SK-N-MC (cell line): ENCODE data around the gene CDC16.

Source experiments
- EZH2 ChIP-seq: fragments of 200-600 bp; sonication (generic); IDR thresholded peaks from one replicate; pipeline ENCODE4 v1.6.1; 2017; ENCODE audit warnings: antibody characterized with exemption
- FOXP2 ChIP-seq: optimal IDR thresholded peaks from 2 replicates; pipeline ENCODE3; 2011; ENCODE audit warnings: mild to moderate bottlenecking, moderate library complexity; ENCODE audit not compliant: insufficient read depth; ENCODE audit errors: extremely low read length, control extremely low read depth
- POLR2AphosphoS5 ChIP-seq: IDR thresholded peaks from 2 replicates; pipeline ENCODE4 v1.6.1; 2012; ENCODE audit warnings: mild to moderate bottlenecking, low read depth, low read length, borderline replicate concordance

- TF ChIP-seq POLR2AphosphoS5: no peak
- TF ChIP-seq EZH2: no peak
- TF ChIP-seq FOXP2: no peak
Measured at GRCh38 chr13:114194853-114195252, 39.8 kb upstream of the CDC16 start.
